ENCODE measurements around the gene SPACA6.

DNA sequence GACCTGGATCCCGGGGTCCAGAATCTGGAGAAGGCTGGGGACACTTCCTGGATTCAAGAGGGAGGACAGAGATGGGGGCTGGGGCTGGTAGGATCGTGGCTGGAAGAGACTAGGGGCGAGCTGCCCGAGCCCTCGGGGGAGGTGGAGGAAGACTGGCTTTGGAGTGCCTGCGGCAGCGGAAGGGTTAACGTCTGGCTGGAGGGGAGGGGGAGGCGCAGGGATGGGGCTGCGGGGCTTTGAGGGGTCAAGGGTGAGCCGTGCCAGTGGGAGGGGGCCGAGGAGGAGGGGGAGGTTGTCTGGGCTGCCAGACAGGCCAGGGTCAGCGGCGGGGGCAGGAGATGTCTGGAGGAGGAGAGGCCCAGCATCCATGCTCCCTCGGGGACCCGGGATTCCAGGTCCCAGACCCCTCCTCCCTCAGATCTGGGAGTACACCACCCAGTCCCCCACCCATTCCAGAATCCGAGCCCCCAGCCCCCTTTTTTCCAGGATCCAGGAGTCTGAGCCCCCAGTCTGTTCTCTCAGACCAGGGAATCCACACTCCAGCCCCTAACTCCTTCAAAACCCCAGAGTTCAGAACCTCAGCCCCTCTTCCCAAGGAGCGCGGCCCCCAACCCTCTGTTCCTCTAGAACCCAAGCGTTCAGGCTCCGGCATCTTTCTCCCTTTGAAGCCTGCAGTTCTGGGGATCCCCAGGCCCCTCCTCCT lies 3.2 kb upstream of the SPACA6 start:
- TF ChIP-seq, protein P1, sequence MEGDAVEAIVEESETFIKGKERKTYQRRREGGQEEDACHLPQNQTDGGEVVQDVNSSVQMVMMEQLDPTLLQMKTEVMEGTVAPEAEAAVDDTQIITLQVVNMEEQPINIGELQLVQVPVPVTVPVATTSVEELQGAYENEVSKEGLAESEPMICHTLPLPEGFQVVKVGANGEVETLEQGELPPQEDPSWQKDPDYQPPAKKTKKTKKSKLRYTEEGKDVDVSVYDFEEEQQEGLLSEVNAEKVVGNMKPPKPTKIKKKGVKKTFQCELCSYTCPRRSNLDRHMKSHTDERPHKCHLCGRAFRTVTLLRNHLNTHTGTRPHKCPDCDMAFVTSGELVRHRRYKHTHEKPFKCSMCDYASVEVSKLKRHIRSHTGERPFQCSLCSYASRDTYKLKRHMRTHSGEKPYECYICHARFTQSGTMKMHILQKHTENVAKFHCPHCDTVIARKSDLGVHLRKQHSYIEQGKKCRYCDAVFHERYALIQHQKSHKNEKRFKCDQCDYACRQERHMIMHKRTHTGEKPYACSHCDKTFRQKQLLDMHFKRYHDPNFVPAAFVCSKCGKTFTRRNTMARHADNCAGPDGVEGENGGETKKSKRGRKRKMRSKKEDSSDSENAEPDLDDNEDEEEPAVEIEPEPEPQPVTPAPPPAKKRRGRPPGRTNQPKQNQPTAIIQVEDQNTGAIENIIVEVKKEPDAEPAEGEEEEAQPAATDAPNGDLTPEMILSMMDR (IDR thresholded peaks at IDR 0.05) = no peak
- TF ChIP-seq POLR2A (IDR thresholded peaks at IDR 0.05) = no peak
